Brain microvascular endothelial cell (primary cell): ENCODE measurements around the gene KCNB1.

ENCODE experiments used
- DNase-seq: peaks from one replicate; pipeline ENCODE4 v3.0.0-alpha.2; 2020
- H3K27ac ChIP-seq: fragments of 250-450 bp; sonication (Bioruptor Pico); 2 replicates; pipeline ENCODE4 v1.5.1; 2020; ENCODE audit warnings: mild to moderate bottlenecking, moderate library complexity
- H3K27me3 ChIP-seq: fragments of 250-450 bp; sonication (Bioruptor Pico); replicated peaks from 2 replicates; pipeline ENCODE4 v1.5.1; 2020; ENCODE audit warnings: mild to moderate bottlenecking
- H3K36me3 ChIP-seq: fragments of 250-450 bp; sonication (Bioruptor Pico); replicated peaks from 2 replicates; pipeline ENCODE4 v1.5.1; 2020; ENCODE audit warnings: mild to moderate bottlenecking
- H3K4me3 ChIP-seq: 2 replicates; pipeline ENCODE4 v1.5.1; 2011; ENCODE audit warnings: low read depth, mild to moderate bottlenecking, control low read depth, low read length, moderate library complexity
- CTCF ChIP-seq: IDR thresholded peaks from 2 replicates; pipeline ENCODE4 v1.5.1; 2011; ENCODE audit warnings: low read depth, mild to moderate bottlenecking, moderate library complexity, low read length, control low read depth, inconsistent platforms; ENCODE audit errors: missing control alignments
- in situ Hi-C: cut with HindIII; loops from 2 replicates; pipeline ENCODE4 v1.10.0; 2017; ENCODE audit warnings: low sequenced_read_pairs, low pct_ligation_motif_present

KCNB1 gene

GRCh38 chr20:49345524-49345923 is 136.9 kb downstream of the KCNB1 start:
- no peaks in the 10 kb centered on the region for H3K36me3 ChIP-seq
- H3K4me3 ChIP-seq: no peak overlapping the region
- DNase-seq: peak; percentile 29
- in situ Hi-C loops: no loop called here
- TF ChIP-seq CTCF: no peak
- no peaks in the 10 kb centered on the region for H3K27me3 ChIP-seq
- peak overlapping the region; percentile 77 for H3K27ac ChIP-seq

GRCh38 chr20:49344975-49345374 is 137.5 kb downstream of the KCNB1 start:
- TF ChIP-seq CTCF: no peak
- no peaks in the 10 kb centered on the region for H3K27me3 ChIP-seq
- peak overlapping the region; percentile 77 for H3K27ac ChIP-seq
- in situ Hi-C loops: no loop called here
- no peak overlapping the region for H3K4me3 ChIP-seq
- DNase-seq: peak; percentile 93
- H3K36me3 ChIP-seq: no peaks in the 10 kb centered on the region

- Histone ChIP-seq H3K27ac (no peak overlapping the region), H3K36me3 (no peaks in the 10 kb centered on the region), H3K4me3 (no peak overlapping the region), H3K27me3 (no peaks in the 10 kb centered on the region)
- no peak for TF ChIP-seq CTCF
- DNase-seq: no peak
- in situ Hi-C loops: no loop called here
These were observed 138.3 kb downstream of the KCNB1 start for GRCh38 chr20:49344140-49344539.

GRCh38 chr20:49343246-49343645 is 139.2 kb downstream of the KCNB1 start:
- no peaks in the 10 kb centered on the region for H3K27me3 ChIP-seq
- no peaks in the 10 kb centered on the region for H3K36me3 ChIP-seq
- no peak for DNase-seq
- H3K27ac ChIP-seq: no peak overlapping the region
- no peak overlapping the region for H3K4me3 ChIP-seq
- in situ Hi-C loops: no loop called here
- no peak for TF ChIP-seq CTCF

GRCh38 chr20:49340161-49340966 is 142.1 kb downstream of the KCNB1 start:
- DNase-seq: no peak
- no peaks in the 10 kb centered on the region for H3K36me3 ChIP-seq
- in situ Hi-C loops: no loop called here
- H3K4me3 ChIP-seq: no peak overlapping the region
- H3K27ac ChIP-seq: no peak overlapping the region
- no peak for TF ChIP-seq CTCF
- no peaks in the 10 kb centered on the region for H3K27me3 ChIP-seq

GRCh38 chr20:49339123-49339522 is 143.3 kb downstream of the KCNB1 start:
- in situ Hi-C loops: no loop called here
- no peak for DNase-seq
- H3K27ac ChIP-seq: no peak overlapping the region
- no peaks in the 10 kb centered on the region for H3K36me3 ChIP-seq
- TF ChIP-seq CTCF: no peak
- H3K27me3 ChIP-seq: no peaks in the 10 kb centered on the region
- H3K4me3 ChIP-seq: no peak overlapping the region
